KMS-11 (cell line): ENCODE data around the gene RASAL2.

Experiments
- H2AFZ ChIP-seq: fragments of 200-600 bp; sonication (generic); 2 replicates; pipeline ENCODE4 v1.6.1; 2016; ENCODE audit warnings: antibody characterized with exemption, mixed run types, low read depth
- H3K27ac ChIP-seq: fragments of 200-600 bp; sonication (generic); 2 replicates; pipeline ENCODE4 v1.6.1; 2016; ENCODE audit warnings: mild to moderate bottlenecking, mixed run types
- H3K27me3 ChIP-seq: fragments of 200-600 bp; sonication (generic); 2 replicates; pipeline ENCODE4 v1.6.1; 2017; ENCODE audit warnings: mild to moderate bottlenecking, low read depth, mixed run types, moderate library complexity; ENCODE audit not compliant: insufficient read depth
- H3K36me3 ChIP-seq: fragments of 200-600 bp; sonication (generic); 2 replicates; pipeline ENCODE4 v1.6.1; 2017; ENCODE audit warnings: mild to moderate bottlenecking, mixed run types; ENCODE audit not compliant: insufficient read depth
- H3K4me1 ChIP-seq: fragments of 200-600 bp; sonication (generic); 2 replicates; pipeline ENCODE4 v1.6.1; 2016; ENCODE audit warnings: mild to moderate bottlenecking, low read depth, mixed run types; ENCODE audit not compliant: poor library complexity, severe bottlenecking
- H3K4me2 ChIP-seq: fragments of 200-600 bp; sonication (generic); 2 replicates; pipeline ENCODE4 v1.7.0; 2016; ENCODE audit warnings: mild to moderate bottlenecking, mixed run types
- H3K4me3 ChIP-seq: fragments of 200-600 bp; sonication (generic); IDR thresholded peaks from 2 replicates; pipeline ENCODE4 v1.6.1; 2017; ENCODE audit warnings: low read depth, low read length, mixed read lengths; ENCODE audit not compliant: insufficient read depth
- H3K79me2 ChIP-seq: fragments of 200-600 bp; sonication (generic); 2 replicates; pipeline ENCODE4 v1.6.1; 2016; ENCODE audit warnings: low read depth, mixed run types; ENCODE audit not compliant: insufficient read depth
- H3K9ac ChIP-seq: fragments of 200-600 bp; sonication (generic); 2 replicates; pipeline ENCODE4 v1.6.1; 2016; ENCODE audit warnings: mild to moderate bottlenecking, mixed run types
- H4K20me1 ChIP-seq: fragments of 200-600 bp; sonication (generic); 2 replicates; pipeline ENCODE4 v1.6.1; 2016; ENCODE audit warnings: mild to moderate bottlenecking, mixed run types; ENCODE audit not compliant: insufficient read depth
- CTCF ChIP-seq: fragments of 200-600 bp; sonication (generic); conservative IDR thresholded peaks from 2 replicates; pipeline ENCODE4 v1.6.1; 2017; ENCODE audit warnings: low read depth, mild to moderate bottlenecking, antibody characterized with exemption, low read length, moderate library complexity, mixed read lengths

The RASAL2 gene

DNA sequence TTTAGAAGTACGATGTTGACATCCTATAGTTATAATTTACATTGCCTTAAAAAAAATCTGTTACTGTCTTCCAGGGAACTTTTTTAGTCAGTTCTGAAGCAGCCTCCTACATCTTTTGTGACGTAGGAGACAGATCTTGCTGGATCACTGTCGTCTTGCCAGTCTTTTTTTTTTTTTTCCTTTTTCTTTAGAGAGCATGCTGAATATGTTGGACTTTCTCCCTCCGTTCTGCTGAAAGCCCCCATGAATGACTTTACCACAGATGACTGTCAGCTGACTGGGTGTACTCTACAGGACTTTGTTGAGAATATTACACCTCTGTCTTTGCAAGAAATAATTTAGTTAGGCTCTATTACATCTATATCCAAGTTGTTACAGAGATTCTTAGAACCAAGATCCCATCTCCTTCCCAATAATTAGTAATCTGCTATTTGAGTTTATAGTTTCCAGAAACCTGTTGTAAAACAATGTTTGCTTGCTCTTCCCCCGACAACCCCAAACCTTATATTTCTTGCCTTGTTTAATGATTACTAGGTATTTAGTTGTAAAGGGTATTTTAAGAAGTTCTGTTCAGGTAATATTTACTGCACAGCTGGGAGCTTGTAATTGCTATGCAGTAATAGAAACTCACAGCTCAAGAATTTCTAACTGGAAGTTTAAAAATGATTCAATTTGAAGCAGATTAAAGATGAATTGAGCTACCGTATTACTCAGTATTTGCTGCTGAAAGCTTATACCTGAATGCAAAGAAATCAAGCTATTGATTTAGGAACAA, 61.8 kb downstream of the RASAL2 start:
- Histone ChIP-seq H3K27ac (no peak overlapping the region), H3K9ac (no peak overlapping the region), H3K27me3 (no peaks in the 10 kb centered on the region), H2AFZ (no peak overlapping the region), H3K79me2 (no peaks in the 10 kb centered on the region), H3K4me1 (no peaks in the 10 kb centered on the region), H3K4me2 (no peak overlapping the region), H3K36me3 (no peaks in the 10 kb centered on the region), H4K20me1 (no peaks in the 10 kb centered on the region), H3K4me3 (no peak overlapping the region)
- TF ChIP-seq CTCF: no peak

- Histone ChIP-seq H3K4me1 (no peaks in the 10 kb centered on the region), H3K27me3 (no peaks in the 10 kb centered on the region), H2AFZ (no peak overlapping the region), H3K4me3 (no peak overlapping the region), H4K20me1 (no peaks in the 10 kb centered on the region), H3K36me3 (no peaks in the 10 kb centered on the region), H3K4me2 (no peak overlapping the region), H3K9ac (no peak overlapping the region), H3K79me2 (no peaks in the 10 kb centered on the region), H3K27ac (no peak overlapping the region)
- no peak for TF ChIP-seq CTCF
Observed at GRCh38 chr1:178160736-178161475, 67.0 kb downstream of the RASAL2 start.

DNA sequence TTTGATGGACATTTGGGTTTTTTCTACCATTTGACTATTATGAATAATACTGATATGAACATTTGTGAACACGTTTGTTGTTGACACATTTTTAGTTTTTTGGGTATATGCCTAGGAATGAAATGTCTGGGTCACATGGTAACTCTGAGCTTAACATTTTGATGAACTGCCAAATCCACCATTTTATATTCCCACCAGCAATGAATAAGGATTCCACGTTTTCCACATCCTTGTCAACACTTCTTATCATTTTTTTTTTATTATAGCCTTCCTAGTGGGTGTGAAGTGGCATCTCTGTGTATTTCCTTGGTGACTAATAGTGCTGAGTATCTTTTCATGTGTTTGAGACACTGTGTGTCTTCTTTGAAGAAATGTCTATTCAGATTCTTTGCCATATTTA, 67.6 kb downstream of the RASAL2 start:
- Histone ChIP-seq H3K27me3 (no peaks in the 10 kb centered on the region), H3K79me2 (no peaks in the 10 kb centered on the region), H4K20me1 (no peaks in the 10 kb centered on the region)

GRCh38 chr1:178165196-178165595, 71.3 kb downstream of the RASAL2 start:
- no peak overlapping the region for H3K4me2 ChIP-seq
- H4K20me1 ChIP-seq: no peaks in the 10 kb centered on the region
- no peaks in the 10 kb centered on the region for H3K4me1 ChIP-seq
- no peak overlapping the region for H3K27ac ChIP-seq
- H3K27me3 ChIP-seq: no peaks in the 10 kb centered on the region
- H3K4me3 ChIP-seq: no peak overlapping the region
- TF ChIP-seq CTCF: no peak
- H3K9ac ChIP-seq: no peak overlapping the region
- H3K36me3 ChIP-seq: no peaks in the 10 kb centered on the region
- no peak overlapping the region for H2AFZ ChIP-seq
- H3K79me2 ChIP-seq: no peaks in the 10 kb centered on the region

More for the DNA sequence above, 67.6 kb downstream of the RASAL2 start:
- H3K4me3 ChIP-seq: no peak overlapping the region
- no peaks in the 10 kb centered on the region for H3K36me3 ChIP-seq
- no peak for TF ChIP-seq CTCF
- no peaks in the 10 kb centered on the region for H3K4me1 ChIP-seq
- H3K4me2 ChIP-seq: no peak overlapping the region
- H2AFZ ChIP-seq: no peak overlapping the region
- H3K9ac ChIP-seq: no peak overlapping the region
- no peak overlapping the region for H3K27ac ChIP-seq
